DMS153 (cell line): ENCODE data around the gene PSMF1.
"Not testable (repeated sequence)": the region's sequence is repeated elsewhere in the genome, so short reads cannot be mapped to it uniquely, and the experiment has no call there.

ENCODE experiments used
- DNase-seq: peaks from one replicate; lab custom pipeline; 2025; lab: John Stamatoyannopoulos, UW

The PSMF1 gene

GRCh38 chr20:1122388-1123315, 4.2 kb downstream of the PSMF1 start:
- peak; percentile 69 for DNase-seq

- DNase-seq = no peak
Observed at GRCh38 chr20:1123666-1124065, 5.3 kb downstream of the PSMF1 start.

- no peak for DNase-seq
Observed at GRCh38 chr20:1124421-1124820, 6.0 kb downstream of the PSMF1 start.

GRCh38 chr20:1125277-1125676, 6.9 kb downstream of the PSMF1 start:
- DNase-seq = no peak

GRCh38 chr20:1127840-1128239, 9.4 kb downstream of the PSMF1 start:
- no peak for DNase-seq

- no peak for DNase-seq
Observed at GRCh38 chr20:1130058-1130694, 11.8 kb downstream of the PSMF1 start.

- no peak for DNase-seq
Observed at GRCh38 chr20:1130847-1131246, 12.4 kb downstream of the PSMF1 start.

GRCh38 chr20:1131354-1131753, 13.0 kb downstream of the PSMF1 start:
- no peak for DNase-seq

GRCh38 chr20:1134355-1134754, 16.0 kb downstream of the PSMF1 start:
- DNase-seq = no peak

GRCh38 chr20:1134836-1135235, 16.4 kb downstream of the PSMF1 start:
- no peak for DNase-seq

- no peak for DNase-seq
Observed at GRCh38 chr20:1137236-1137635, 18.8 kb downstream of the PSMF1 start.

- DNase-seq = no peak
Observed at GRCh38 chr20:1144401-1145172, 26.2 kb downstream of the PSMF1 start.

GRCh38 chr20:1146957-1147356, 28.6 kb downstream of the PSMF1 start:
- no peak for DNase-seq

GRCh38 chr20:1149812-1150211, 31.4 kb downstream of the PSMF1 start:
- not testable (repeated sequence) for DNase-seq

- DNase-seq = no peak
Observed at GRCh38 chr20:1150218-1150617, 31.8 kb downstream of the PSMF1 start.

GRCh38 chr20:1150968-1151367, 32.6 kb downstream of the PSMF1 start:
- DNase-seq = no peak

GRCh38 chr20:1154226-1154625, 35.8 kb downstream of the PSMF1 start:
- DNase-seq = no peak

GRCh38 chr20:1154691-1155090, 36.3 kb downstream of the PSMF1 start:
- no peak for DNase-seq

GRCh38 chr20:1155342-1155741, 36.9 kb downstream of the PSMF1 start:
- DNase-seq = no peak

- DNase-seq = no peak
Observed at GRCh38 chr20:1160496-1160895, 42.1 kb downstream of the PSMF1 start.

GRCh38 chr20:1160991-1161390, 42.6 kb downstream of the PSMF1 start:
- no peak for DNase-seq

- no peak for DNase-seq
Observed at GRCh38 chr20:1163105-1163504, 44.7 kb downstream of the PSMF1 start.

GRCh38 chr20:1163653-1164052, 45.3 kb downstream of the PSMF1 start:
- DNase-seq = no peak
